Heart left ventricle (tissue), 16 donors: ENCODE data around the gene PPP2R5B. TPM values are rescaled to one million over a fixed set of nuclear protein-coding genes. Genes with fewer than 3 reads are reported as not detected.

Experiments
- ATAC-seq, 4 donors: fragments of 200-7000 bp; cut with Tn5 transposase; one replicate each; pipeline ENCODE4 v1.9.1; 2020 to 2022; ENCODE audit warnings: moderate library complexity in 4 of 4, mild to moderate bottlenecking in 3 of 4, moderate number of reproducible peaks in 1 of 4
- DNase-seq, 5 donors: peaks; one replicate each; pipeline ENCODE4 v3.0.0-alpha.2; 2020
- H3K27ac ChIP-seq, 12 donors: fragments of 200-600 bp; sonication (generic) in 4 of 12; one replicate each; pipeline versions ENCODE4 v1.5.0 to v1.8.0; 2016 to 2022; ENCODE audit warnings: mild to moderate bottlenecking in 2 of 12
- H3K27me3 ChIP-seq, 9 donors: fragments of 200-600 bp; sonication (generic) in 2 of 9; one replicate each; pipeline versions ENCODE4 v1.5.1 to v1.8.0; 2016 to 2022; ENCODE audit warnings: mild to moderate bottlenecking in 3 of 9
- H3K36me3 ChIP-seq, 9 donors: fragments of 200-600 bp; sonication (generic) in 2 of 9; one replicate each; pipeline versions ENCODE4 v1.5.0 to v1.8.0; 2018 to 2022; ENCODE audit warnings: mild to moderate bottlenecking in 2 of 9
- H3K4me1 ChIP-seq, 12 donors: fragments of 200-600 bp; sonication (generic) in 4 of 12; one replicate each; pipeline versions ENCODE4 v1.5.0 to v1.8.0; 2016 to 2022; ENCODE audit warnings: mild to moderate bottlenecking in 3 of 12
- H3K4me3 ChIP-seq, 12 donors: fragments of 200-600 bp; sonication (generic) in 4 of 12; one replicate each; pipeline versions ENCODE4 v1.5.0 to v1.8.0; 2017 to 2022; ENCODE audit warnings: mild to moderate bottlenecking in 9 of 12, moderate library complexity in 4 of 12
- H3K9me3 ChIP-seq, 12 donors: fragments of 200-600 bp; sonication (generic) in 4 of 12; one replicate each; pipeline versions ENCODE4 v1.5.0 to v1.8.0; 2016 to 2022; ENCODE audit warnings: mild to moderate bottlenecking in 1 of 12
- POLR2A ChIP-seq, 2 donors: fragments of 450-650 bp; IDR thresholded peaks; one replicate each; pipeline ENCODE4 v1.6.1; 2017; ENCODE audit warnings: antibody characterized with exemption in 2 of 2, mild to moderate bottlenecking in 2 of 2, moderate library complexity in 2 of 2
- WGBS, 4 donors: extraction: QIAGEN DNeasy Blood & Tissue Kit in 2 of 4; methylation state at CpG; one replicate each; pipeline versions ENCODE4 v1.1.5 to v1.1.7; 2013 to 2018; 5-methylcytosine and 5-hydroxymethylcytosine counted together
- intact Hi-C, 10 donors: fragments of 100-400 bp; cut with DNase I; formaldehyde crosslinking; loops; one replicate each; pipeline versions ENCODE4 v1.11.1 to v1.14.2; 2022
- polyA plus RNA-seq, 2 donors: library from polyadenylated mRNA; stranded (reverse); fragments of 200-250 nt; gene quantifications; one replicate each; pipeline ENCODE4 v1.2.3, GENCODE V29; 2013
- total RNA-seq, 9 donors: library from RNA; depleted of rRNA in 2 of 9; stranded (reverse); fragments of >200 nt in 2 of 9; fragmentation: NEBNext Ultra II Directional in 3 of 9; extraction: Animal tissue kit (Norgen Biotek cat#: 25700) in 3 of 9; gene quantifications; one replicate each; pipeline versions ENCODE4 v1.1.0 to v1.2.4, GENCODE V29; 2016 to 2023
- TF ChIP-seq, protein P1 (sequence below), 12 donors: fragments of 200-600 bp; sonication (generic) in 4 of 12; IDR thresholded peaks; one replicate each; pipeline versions ENCODE4 v1.5.0 to v1.8.0; 2018 to 2022; ENCODE audit warnings: antibody characterized with exemption in 12 of 12, mild to moderate bottlenecking in 5 of 12
- donor health status: ischemic (EF 13 %, LVEDD 7.1; RV severe dilation, severe dysfunction).
- donor health status: healthy with polysubstance abuse.
- donor health status: DM: no; HTN: yes; CAD: no.
- donor health status: DM: no; HTN: no; CAD: no.
- donor health status: ischemic (EF 25% LVEDD 6.9; RV normal size, moderate dysfunction).
- donor health status: ischemic (EF 25% LVEDD 5.7; RV mildly dilated, moderate dysfunction).
- donor health status: healthy.
- donor health status: DM: yes; HTN: yes; CAD: no.
- donor health status: ischemic (EF 35%, LVEDD 5.7; RV mildly dilated, moderate dysfunction).
- donor health status: nonischemic (EF 11% LVEDD 7.7; RV severe dilation, severe dysfunction).
- donor health status: DM: yes; HTN: yes; CAD: no.
- donor health status: PGD.
- donor health status: ischemic (EF 29% LVEDD 5.4; RV normal size, mild dysfunction).
- donor health status: nonischemic (EF 23%, LVEDD 6.1; RV moderate dilation, normal function).

PPP2R5B gene
- total and polyA plus RNA-seq, 11 donors = 17.5 to 34.3 (median 22.6) TPM

DNA sequence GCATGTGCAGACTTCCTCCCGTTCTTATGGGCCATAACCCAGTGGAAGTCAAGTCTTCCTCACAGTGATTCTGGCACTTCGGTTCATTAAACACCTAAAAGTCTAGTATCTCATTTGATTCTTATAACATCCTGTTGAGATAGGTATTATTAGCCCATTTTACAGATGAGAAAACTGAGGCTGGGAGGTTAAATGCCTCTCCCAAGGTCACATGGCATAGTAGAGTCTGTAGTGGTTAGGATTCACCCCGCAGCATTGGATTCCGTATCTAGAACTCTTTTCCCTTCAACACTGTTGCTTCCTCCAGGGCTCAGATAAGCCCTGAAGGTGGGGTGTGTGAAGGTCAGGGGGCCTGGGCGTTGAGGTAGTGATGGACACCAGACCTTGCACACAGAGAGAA, 7.8 kb downstream of the PPP2R5B start:
- H3K9me3 ChIP-seq = no peaks in the 10 kb centered on the region
- TF ChIP-seq POLR2A (IDR thresholded peaks at IDR 0.05) = no peak
- TF ChIP-seq, protein P1, sequence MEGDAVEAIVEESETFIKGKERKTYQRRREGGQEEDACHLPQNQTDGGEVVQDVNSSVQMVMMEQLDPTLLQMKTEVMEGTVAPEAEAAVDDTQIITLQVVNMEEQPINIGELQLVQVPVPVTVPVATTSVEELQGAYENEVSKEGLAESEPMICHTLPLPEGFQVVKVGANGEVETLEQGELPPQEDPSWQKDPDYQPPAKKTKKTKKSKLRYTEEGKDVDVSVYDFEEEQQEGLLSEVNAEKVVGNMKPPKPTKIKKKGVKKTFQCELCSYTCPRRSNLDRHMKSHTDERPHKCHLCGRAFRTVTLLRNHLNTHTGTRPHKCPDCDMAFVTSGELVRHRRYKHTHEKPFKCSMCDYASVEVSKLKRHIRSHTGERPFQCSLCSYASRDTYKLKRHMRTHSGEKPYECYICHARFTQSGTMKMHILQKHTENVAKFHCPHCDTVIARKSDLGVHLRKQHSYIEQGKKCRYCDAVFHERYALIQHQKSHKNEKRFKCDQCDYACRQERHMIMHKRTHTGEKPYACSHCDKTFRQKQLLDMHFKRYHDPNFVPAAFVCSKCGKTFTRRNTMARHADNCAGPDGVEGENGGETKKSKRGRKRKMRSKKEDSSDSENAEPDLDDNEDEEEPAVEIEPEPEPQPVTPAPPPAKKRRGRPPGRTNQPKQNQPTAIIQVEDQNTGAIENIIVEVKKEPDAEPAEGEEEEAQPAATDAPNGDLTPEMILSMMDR (IDR thresholded peaks at IDR 0.05) = no peak
- no peak overlapping the region for H3K27ac ChIP-seq
- DNase-seq = no peak
- ATAC-seq = no peak
- no peaks in the 10 kb centered on the region for H3K4me1 ChIP-seq
- intact Hi-C loops = no loop called here
- no peaks in the 10 kb centered on the region for H3K27me3 ChIP-seq
- peaks cover 0 to 76% (median 66%) of the 10 kb centered on the region in 9 donors for H3K36me3 ChIP-seq
- no peak overlapping the region for H3K4me3 ChIP-seq
- 82 to 93% (median 88%) methylated on average over 5 of the region's 5 CpGs for WGBS, 4 donors

DNA sequence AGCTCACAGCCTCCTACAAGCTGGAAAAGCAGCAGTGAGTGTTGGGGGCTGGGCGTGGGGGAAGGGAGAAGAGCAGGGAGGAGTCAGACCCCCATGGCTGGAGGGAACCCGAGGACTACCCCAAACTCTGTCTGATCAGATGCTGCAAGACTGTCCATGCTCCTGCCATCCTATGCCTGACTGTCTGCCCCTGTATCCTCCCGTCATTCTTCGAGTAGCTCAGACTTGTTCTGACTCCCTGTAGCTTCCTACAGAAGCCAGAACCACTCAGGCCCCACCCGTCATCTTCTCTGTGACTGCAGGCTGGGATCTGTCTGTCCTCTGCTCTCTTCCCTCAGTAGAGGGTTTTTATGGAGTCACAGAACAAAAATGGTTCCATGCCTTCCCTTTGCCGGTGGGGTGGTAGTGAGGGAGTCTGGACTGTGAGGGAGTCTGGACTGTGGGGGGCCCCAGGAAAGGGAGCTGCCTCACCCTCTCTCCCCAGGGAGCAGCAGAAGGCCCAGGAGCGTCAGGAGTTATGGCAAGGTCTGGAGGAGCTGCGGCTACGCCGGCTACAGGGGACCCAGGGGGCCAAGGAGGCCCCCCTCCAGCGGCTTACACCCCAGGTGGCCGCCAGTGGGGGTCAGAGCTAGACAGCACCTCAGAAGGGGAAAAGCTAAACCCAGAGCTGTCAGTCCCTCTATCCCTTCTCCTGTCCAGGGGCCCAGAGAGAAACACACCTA, 8.9 kb downstream of the PPP2R5B start:
- Histone ChIP-seq H3K9me3 (no peaks in the 10 kb centered on the region), H3K27ac (no peak overlapping the region), H3K4me1 (no peaks in the 10 kb centered on the region), H3K27me3 (no peaks in the 10 kb centered on the region), H3K4me3 (no peak overlapping the region), H3K36me3 (peaks cover 0 to 65% (median 58%) of the 10 kb centered on the region in 9 donors)
- intact Hi-C loops = no loop called here
- WGBS, 4 donors = 85 to 90% (median 88%) methylated on average over 6 to 12 of the region's 12 CpGs
- TF ChIP-seq POLR2A (IDR thresholded peaks at IDR 0.05) = no peak
- TF ChIP-seq, protein P1 (IDR thresholded peaks at IDR 0.05) = no peak
- no peak for DNase-seq
- no peak for ATAC-seq

GRCh38 chr11:64933935-64934681, 9.6 kb downstream of the PPP2R5B start:
- H3K36me3 ChIP-seq = peaks cover 0 to 59% (median 51%) of the 10 kb centered on the region in 9 donors

More at GRCh38 chr11:64933935-64934681, 9.6 kb downstream of the PPP2R5B start:
- no peak for TF ChIP-seq POLR2A (IDR thresholded peaks at IDR 0.05)
- TF ChIP-seq, protein P1 (IDR thresholded peaks at IDR 0.05) = no peak
- no peaks in the 10 kb centered on the region for H3K27me3 ChIP-seq
- DNase-seq (no peak), ATAC-seq (peak in 1 of 4 donors; percentile 6)
- 89 to 95% (median 90%) methylated on average over 8 to 10 of the region's 10 CpGs for WGBS, 4 donors
- no peak overlapping the region for H3K4me3 ChIP-seq
- intact Hi-C loops = no loop called here
- H3K4me1 ChIP-seq = no peaks in the 10 kb centered on the region
- H3K9me3 ChIP-seq = no peaks in the 10 kb centered on the region
- H3K27ac ChIP-seq = no peak overlapping the region
